GM19463 (cell line): ENCODE results near the gene PTBP2.
"Not testable (repeated sequence)": the region's sequence is repeated elsewhere in the genome, so short reads cannot be mapped to it uniquely, and the experiment has no call there.

Experiments
- ATAC-seq: cut with Tn5 transposase; IDR thresholded peaks from one replicate; pipeline ENCODE4 v1.9.1; 2021; ENCODE audit warnings: mild to moderate bottlenecking, moderate library complexity; ENCODE audit not compliant: unreplicated experiment

PTBP2 gene

GRCh38 chr1:96727860-96728259 is 6.3 kb downstream of the PTBP2 start:
- no peak for ATAC-seq

DNA sequence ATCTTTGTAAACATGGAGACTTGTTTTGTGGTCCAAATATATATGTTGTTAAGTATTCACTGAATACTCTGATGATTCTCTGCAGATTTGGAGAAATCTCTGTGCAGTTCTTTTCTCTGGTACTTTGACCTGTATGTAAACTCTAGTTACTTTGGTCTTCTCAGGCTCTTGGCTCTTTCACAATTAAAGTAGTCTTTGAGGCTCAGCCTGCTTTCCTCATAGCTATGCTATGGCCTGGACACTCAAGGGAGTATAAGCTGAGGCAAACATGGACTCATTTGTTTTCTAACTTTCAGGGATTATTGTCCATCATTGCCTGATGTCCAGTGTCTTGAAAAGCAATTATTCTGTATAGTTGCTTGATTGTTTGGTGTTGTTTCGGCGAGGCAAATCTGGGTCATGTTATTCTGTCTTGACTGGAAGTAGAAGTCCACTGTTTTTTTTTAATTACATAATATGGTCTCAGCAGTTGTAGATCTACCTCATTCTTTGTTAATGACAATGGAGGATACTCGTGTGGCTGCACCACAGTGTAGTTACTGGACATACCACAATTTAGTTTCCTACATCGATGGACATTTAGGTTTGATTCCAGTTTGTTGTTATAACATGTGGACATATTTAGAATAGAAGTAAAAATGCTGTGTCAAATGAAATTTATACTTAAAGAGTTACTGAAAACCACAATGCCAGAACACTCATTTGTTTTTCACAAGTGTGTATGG is 9.2 kb downstream of the PTBP2 start:
- ATAC-seq: no peak

DNA sequence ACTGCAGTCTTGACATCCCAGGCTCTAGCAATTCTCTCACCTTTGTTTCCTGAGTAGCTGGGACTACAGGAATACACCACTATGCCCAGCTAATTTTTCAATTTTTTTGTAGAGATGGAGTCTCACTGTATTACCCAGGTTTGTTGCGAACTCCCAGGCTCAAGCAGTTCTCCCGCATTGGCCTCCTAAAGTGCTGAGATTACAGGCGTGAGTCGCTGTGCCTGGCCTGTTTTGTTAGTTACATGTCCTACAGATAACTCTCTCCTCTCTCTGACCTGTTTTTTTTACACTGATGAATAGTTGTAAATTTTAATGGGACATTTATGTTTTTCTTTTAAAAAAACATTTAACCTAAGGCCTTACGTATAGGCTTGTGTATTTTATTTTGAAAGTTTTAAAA is 19.8 kb downstream of the PTBP2 start:
- ATAC-seq: no peak

DNA sequence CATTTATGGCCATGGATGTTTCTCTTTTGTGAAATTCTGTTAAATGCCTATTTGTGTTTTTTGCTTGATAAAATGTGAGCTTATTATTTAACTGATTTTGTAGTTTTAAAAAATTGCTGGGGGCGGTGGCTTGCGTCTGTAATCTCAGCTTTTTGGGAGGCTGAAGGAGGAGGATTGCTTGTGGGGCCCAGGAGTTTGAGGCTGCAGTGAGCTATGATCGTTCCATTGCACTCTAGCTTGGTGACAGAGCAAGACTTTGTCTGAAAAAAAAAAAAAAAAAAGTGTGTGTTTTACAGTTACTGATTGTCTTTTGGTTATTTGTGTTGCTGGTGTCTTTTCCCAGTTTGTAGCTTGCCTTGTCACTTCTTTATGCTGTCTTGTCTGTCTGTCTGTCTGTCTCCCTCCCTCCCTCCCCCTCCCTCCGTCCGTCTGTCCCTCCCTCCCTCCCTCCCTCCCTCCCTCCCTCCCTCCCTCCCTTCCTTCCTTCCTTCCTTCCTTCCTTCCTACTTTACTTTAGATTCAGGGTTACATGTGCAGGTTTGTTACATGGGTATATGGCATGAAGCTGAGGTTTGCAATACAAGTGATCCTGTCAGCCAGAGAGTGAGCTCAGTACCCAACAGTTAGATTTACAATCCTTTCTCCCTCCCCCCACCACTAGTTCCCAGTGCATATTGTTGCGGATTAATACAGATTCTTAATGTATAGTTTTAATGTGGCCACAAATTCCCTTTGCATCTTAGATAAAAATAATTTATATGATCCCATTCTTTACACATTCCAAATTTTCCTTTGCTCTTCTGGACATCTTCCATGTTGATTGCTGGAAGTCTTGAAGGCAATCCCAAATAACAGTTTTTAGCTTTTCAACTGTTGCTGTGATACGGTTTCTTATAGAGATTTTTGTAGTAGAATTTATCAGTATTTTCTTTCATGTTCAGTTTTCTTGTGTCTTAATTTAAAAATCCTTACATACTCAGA is 25.1 kb downstream of the PTBP2 start:
- ATAC-seq: no peak

- ATAC-seq: no peak
Observed at GRCh38 chr1:96747565-96747964, 26.0 kb downstream of the PTBP2 start.

GRCh38 chr1:96748078-96748477 is 26.5 kb downstream of the PTBP2 start:
- ATAC-seq: no peak

GRCh38 chr1:96749618-96750017 is 28.0 kb downstream of the PTBP2 start:
- no peak for ATAC-seq

- ATAC-seq: no peak
Observed at GRCh38 chr1:96752394-96752793, 30.8 kb downstream of the PTBP2 start.

GRCh38 chr1:96756789-96757188 is 35.2 kb downstream of the PTBP2 start:
- no peak for ATAC-seq

GRCh38 chr1:96762586-96762985 is 41.0 kb downstream of the PTBP2 start:
- not testable (repeated sequence) for ATAC-seq

DNA sequence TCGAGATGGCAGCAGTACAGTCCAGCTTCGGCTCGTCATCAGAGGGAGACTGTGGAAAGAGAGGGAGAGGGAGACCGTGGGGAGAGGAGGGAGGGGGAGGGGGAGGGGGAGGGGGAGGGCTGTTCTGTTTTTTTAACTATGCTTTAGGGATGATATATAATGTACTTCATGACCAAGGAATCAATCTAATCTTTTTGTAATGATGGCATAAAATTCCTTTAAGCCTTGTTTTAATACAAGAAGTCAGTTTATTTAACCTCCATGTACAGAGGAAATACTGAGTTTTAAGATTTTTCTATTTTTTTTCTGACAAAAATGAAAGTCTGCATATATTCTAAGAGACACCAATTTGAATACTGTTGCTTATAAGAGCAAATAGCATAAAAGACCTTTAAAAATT is 41.9 kb downstream of the PTBP2 start:
- ATAC-seq: no peak

- no peak for ATAC-seq
Observed at GRCh38 chr1:96764469-96764868, 42.9 kb downstream of the PTBP2 start.

DNA sequence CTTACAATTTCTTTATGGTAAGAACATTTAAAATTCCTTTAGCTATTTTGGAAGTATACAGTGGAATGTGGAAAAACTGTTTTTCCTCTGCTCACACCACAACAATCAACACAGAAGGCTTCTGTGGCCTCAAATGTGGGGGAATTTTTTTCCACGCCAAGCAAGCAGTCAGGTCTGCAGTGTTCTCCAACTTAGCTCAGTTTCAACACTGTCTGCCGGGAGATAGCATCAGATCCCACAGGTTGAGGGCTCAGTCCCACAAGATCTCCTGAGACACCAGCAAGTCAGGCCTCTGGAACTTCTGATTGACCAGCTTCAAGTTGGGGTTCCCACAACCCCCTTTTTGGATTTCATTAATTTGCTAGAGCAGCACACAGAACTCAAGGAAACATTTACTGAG is 50.3 kb downstream of the PTBP2 start:
- ATAC-seq: no peak

GRCh38 chr1:96772349-96772748 is 50.8 kb downstream of the PTBP2 start:
- ATAC-seq: no peak

DNA sequence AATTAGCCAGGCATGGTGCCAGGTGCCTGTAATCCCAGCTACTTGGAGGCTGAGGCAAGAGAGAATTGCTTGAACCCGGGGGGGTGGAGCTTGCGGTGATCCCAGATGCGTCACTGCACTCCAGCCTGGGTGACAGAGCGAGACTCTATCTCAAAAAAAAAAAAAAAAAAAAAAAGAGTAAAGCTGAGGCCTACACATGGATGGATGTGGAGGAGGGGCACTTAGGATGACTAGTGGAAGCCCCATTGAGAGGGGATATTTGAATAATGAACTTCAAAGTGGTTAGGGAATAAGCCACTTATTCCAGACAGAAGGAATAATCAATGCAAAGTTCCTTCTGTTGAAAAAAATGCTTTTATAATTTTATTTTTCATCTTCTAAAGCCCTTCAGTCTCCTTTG is 51.4 kb downstream of the PTBP2 start:
- no peak for ATAC-seq

DNA sequence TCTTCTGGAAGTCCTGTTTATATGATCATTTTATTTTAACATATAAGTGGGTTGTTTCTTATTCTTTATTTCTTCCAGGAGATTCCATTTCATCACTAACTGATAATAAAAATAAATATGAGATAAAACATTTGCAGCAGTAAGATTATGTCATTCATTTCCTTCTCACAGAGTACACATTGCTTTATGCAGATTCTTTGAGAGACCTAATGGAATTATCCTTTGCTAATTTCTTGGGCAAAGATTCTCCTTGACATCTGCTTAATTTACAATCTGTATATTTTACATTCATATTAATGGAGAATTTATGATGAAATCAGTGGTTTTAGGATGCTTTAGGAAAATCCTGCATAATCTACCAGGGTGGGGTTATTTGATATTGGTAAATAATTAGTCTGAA is 60.6 kb downstream of the PTBP2 start:
- no peak for ATAC-seq

GRCh38 chr1:96782856-96783255 is 61.3 kb downstream of the PTBP2 start:
- ATAC-seq: no peak

DNA sequence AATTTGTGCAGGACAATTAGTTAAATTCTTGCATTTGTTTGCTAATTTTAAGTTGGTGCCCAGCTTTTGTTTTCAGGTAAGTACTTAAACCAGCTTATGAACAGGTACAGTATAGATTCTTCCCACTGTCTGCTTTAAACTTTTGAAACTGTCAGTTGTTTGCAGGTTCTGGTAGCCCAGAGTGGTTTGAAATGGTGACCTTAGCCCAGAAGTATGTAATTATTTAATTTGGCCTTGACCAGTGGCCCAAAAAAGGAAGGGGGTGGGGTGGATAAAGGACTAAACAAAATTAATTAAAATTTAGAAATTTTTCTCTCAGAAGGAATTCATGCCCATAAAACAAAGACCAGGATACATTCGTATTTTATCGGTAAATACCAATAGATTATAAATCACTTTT is 69.0 kb downstream of the PTBP2 start:
- no peak for ATAC-seq

GRCh38 chr1:96792220-96792619 is 70.6 kb downstream of the PTBP2 start:
- no peak for ATAC-seq

- ATAC-seq: not testable (repeated sequence)
Observed at GRCh38 chr1:96801696-96802095, 80.1 kb downstream of the PTBP2 start.

DNA sequence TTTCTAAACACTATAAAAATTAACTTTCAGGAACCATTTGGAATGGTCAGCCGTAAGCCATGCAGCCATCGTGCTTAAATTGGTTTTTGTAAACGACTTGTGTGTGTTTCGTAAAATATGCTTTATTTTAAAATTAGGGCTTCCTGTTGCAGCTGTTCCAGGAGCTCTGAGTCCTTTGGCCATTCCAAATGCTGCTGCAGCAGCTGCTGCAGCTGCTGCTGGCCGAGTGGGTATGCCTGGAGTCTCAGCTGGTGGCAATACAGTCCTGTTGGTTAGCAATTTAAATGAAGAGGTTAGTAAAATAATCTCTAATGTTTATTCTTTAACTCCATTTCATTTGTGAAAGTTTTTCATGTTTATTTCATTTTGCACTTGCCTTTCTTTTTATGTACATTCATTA is 83.1 kb downstream of the PTBP2 start:
- no peak for ATAC-seq

DNA sequence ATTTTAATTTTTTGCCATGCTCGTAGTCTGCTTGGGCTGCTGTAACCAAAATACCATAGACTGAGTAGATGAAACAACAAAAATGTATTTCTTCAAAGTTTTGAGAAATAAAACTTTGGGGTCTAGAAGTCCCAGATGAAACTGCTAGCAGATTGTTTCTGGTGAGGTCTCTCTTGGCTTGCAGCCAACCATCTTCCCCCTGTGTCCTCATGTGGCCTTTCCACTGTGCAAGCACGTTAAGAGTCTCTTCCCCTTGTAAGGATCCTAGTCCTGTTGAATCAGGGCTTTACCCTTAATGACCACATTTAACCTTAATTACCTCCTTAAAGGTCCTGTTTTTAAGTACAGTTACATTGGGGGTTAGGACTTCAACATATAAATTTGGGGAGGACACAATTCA is 86.6 kb downstream of the PTBP2 start:
- no peak for ATAC-seq
